ENCODE results near the gene RHBDD3.

- TF ChIP-seq, protein P1, sequence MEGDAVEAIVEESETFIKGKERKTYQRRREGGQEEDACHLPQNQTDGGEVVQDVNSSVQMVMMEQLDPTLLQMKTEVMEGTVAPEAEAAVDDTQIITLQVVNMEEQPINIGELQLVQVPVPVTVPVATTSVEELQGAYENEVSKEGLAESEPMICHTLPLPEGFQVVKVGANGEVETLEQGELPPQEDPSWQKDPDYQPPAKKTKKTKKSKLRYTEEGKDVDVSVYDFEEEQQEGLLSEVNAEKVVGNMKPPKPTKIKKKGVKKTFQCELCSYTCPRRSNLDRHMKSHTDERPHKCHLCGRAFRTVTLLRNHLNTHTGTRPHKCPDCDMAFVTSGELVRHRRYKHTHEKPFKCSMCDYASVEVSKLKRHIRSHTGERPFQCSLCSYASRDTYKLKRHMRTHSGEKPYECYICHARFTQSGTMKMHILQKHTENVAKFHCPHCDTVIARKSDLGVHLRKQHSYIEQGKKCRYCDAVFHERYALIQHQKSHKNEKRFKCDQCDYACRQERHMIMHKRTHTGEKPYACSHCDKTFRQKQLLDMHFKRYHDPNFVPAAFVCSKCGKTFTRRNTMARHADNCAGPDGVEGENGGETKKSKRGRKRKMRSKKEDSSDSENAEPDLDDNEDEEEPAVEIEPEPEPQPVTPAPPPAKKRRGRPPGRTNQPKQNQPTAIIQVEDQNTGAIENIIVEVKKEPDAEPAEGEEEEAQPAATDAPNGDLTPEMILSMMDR (IDR thresholded peaks at IDR 0.05): no peak
- TF ChIP-seq POLR2A (IDR thresholded peaks at IDR 0.05): no peak
Observed at GRCh38 chr22:29251981-29252911, 15.5 kb downstream of the RHBDD3 start.

Data from vagina (tissue), 2 donors.